Cardiac muscle cell (in vitro differentiated cells and primary cell): ENCODE results near the gene MAEA. TPM values are rescaled to one million over a fixed set of nuclear protein-coding genes. Genes with fewer than 3 reads are reported as not detected.

Experiments used
- DNase-seq, 2 donors: peaks; one replicate each; pipeline versions ENCODE4 v3.0.0 to v3.0.0-alpha.2; 2010 to 2017; ENCODE audit warnings: low read depth in 1 of 2, low spot score in 1 of 2
- H3K27ac ChIP-seq: fragments of 200-600 bp; sonication (generic); 2 replicates; pipeline ENCODE4 v1.5.1; 2016
- H3K27me3 ChIP-seq: fragments of 200-600 bp; sonication (generic); 2 replicates; pipeline ENCODE4 v1.6.0; 2016; ENCODE audit warnings: control low read depth
- H3K36me3 ChIP-seq: fragments of 200-600 bp; sonication (generic); 2 replicates; pipeline ENCODE4 v1.5.1; 2016; ENCODE audit warnings: control low read depth
- H3K4me1 ChIP-seq: fragments of 200-600 bp; sonication (generic); 2 replicates; pipeline ENCODE4 v1.8.1; 2017; ENCODE audit warnings: low read depth, mild to moderate bottlenecking, mixed run types
- H3K4me3 ChIP-seq: fragments of 200-600 bp; sonication (generic); 2 replicates; pipeline ENCODE4 v1.5.1; 2016; ENCODE audit warnings: mild to moderate bottlenecking
- H3K9me3 ChIP-seq: fragments of 200-600 bp; sonication (generic); 2 replicates; pipeline ENCODE4 v1.5.1; 2017; ENCODE audit warnings: low read depth, mild to moderate bottlenecking, control low read depth
- polyA plus RNA-seq: library from polyadenylated mRNA; unstranded; fragments of >200 nt; fragmentation: Nextera tagmentation; extraction: Ambion mirVana; gene quantifications from 2 replicates; pipeline ENCODE4 v1.2.1, GENCODE V29; 2016
- total RNA-seq: library from RNA; depleted of rRNA; stranded (reverse); fragments of >200 nt; gene quantifications from 2 replicates; pipeline ENCODE4 v1.2.3, GENCODE V29; 2016
- TF ChIP-seq, protein P1 (sequence below): IDR thresholded peaks from 2 replicates; pipeline ENCODE4 v1.5.1; 2012; ENCODE audit warnings: low read depth, mild to moderate bottlenecking, low read length

The MAEA gene
- total and polyA plus RNA-seq, 2 experiments from 2014 or later = 76.8 to 85.0 TPM

DNA sequence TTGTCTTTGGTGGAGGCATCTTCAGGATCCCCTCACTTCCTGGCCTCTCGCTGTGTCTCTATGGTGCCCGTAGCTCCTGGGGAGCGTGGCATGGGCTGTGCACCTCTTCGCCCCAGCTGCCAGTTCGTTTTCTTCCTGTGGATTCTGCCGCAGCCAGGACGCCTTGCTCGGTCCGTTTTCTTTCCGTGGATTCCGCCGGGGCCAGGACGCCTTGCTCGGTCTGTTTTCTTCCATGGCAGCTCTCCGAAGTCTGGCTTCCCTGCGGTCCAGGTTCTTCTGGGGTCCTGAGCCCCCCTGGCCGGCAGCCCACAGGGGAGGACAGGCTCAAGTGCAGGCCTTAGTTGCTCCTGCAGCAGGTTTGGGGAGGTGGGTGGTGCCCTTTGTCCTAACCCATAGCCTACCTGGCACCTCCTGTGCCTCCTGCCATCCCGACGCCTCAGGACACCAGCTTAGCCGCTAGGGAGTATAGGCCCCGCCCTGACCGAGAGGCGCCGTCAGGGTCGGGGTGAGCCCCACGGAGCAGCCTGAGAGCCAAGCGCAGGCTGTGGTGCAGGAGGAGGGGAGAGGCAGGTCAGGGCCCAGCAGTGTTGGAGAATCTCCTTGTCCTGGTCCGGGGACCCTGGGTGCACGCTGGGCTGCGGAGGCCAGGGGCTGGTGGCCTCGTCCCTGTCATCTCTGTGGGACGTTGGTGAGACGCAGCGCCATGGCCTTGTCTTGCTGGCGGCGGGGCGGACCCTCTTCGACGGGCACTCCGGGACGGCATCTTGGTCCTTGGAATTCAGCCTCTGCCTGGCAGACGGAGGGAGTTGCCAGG, 84.4 kb downstream of the MAEA start:
- H3K27ac ChIP-seq = no peak overlapping the region
- no peaks in the 10 kb centered on the region for H3K36me3 ChIP-seq
- H3K4me3 ChIP-seq = no peak overlapping the region
- no peaks in the 10 kb centered on the region for H3K27me3 ChIP-seq
- no peaks in the 10 kb centered on the region for H3K9me3 ChIP-seq
- no peaks in the 10 kb centered on the region for H3K4me1 ChIP-seq
- DNase-seq = no peak
- TF ChIP-seq, protein P1, sequence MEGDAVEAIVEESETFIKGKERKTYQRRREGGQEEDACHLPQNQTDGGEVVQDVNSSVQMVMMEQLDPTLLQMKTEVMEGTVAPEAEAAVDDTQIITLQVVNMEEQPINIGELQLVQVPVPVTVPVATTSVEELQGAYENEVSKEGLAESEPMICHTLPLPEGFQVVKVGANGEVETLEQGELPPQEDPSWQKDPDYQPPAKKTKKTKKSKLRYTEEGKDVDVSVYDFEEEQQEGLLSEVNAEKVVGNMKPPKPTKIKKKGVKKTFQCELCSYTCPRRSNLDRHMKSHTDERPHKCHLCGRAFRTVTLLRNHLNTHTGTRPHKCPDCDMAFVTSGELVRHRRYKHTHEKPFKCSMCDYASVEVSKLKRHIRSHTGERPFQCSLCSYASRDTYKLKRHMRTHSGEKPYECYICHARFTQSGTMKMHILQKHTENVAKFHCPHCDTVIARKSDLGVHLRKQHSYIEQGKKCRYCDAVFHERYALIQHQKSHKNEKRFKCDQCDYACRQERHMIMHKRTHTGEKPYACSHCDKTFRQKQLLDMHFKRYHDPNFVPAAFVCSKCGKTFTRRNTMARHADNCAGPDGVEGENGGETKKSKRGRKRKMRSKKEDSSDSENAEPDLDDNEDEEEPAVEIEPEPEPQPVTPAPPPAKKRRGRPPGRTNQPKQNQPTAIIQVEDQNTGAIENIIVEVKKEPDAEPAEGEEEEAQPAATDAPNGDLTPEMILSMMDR = no peak

DNA sequence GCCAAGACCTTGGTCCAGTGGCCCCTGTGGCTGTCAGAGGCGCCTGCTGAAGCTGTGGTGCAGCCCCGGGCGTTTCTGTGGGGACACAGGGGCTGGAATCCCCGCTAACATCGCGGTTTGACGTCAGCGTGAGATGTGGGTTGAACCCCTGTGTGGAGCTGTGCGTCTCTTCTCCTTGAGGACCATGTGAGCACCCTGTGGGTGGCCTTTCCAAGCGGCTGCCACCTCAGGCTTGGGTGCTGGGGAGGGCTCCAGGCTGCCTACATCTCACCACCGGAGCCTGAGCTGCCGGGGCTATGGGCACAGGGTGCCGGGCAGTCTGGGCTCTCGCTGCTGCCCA, 85.0 kb downstream of the MAEA start:
- Histone ChIP-seq H3K36me3 (no peaks in the 10 kb centered on the region), H3K4me3 (no peak overlapping the region), H3K9me3 (no peaks in the 10 kb centered on the region), H3K4me1 (no peaks in the 10 kb centered on the region), H3K27me3 (no peaks in the 10 kb centered on the region), H3K27ac (no peak overlapping the region)
- TF ChIP-seq, protein P1 = no peak
- no peak for DNase-seq

DNA sequence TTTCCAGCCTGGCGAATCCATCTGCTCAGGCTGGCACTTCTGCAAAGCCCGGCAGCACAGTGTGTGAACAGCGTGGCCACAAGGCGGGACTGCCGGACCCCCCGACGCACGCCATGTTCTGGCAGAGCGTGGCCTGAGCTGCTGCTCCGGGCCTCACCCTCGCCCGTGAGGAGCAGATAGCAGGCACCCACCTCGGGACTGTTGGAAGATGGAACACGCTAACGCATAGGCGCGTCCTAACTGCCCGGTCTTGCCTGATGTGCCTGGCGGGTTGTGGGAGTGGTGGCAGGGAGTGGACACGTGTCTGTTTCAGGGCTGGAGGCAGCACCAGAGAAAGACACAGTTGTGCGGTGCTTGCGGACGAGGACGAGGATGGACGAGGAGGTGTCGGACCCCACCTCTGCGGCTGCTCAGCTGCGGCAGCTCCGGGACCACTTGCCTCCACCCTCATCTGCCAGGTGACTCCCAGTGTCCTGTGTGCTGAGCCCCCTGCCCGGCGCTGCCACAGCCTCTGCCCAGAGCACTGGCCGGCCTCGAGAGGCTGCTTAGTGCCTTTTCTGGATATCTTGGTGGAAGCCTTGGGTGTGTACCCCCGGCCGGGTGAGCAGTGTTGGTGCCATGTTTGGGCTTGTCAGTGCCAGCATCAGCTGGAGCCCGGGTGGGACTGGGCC, 85.5 kb downstream of the MAEA start:
- Histone ChIP-seq H3K4me1 (no peaks in the 10 kb centered on the region), H3K4me3 (no peak overlapping the region), H3K9me3 (no peaks in the 10 kb centered on the region), H3K36me3 (no peaks in the 10 kb centered on the region), H3K27me3 (no peaks in the 10 kb centered on the region), H3K27ac (no peak overlapping the region)
- DNase-seq = no peak
- TF ChIP-seq, protein P1 = no peak

DNA sequence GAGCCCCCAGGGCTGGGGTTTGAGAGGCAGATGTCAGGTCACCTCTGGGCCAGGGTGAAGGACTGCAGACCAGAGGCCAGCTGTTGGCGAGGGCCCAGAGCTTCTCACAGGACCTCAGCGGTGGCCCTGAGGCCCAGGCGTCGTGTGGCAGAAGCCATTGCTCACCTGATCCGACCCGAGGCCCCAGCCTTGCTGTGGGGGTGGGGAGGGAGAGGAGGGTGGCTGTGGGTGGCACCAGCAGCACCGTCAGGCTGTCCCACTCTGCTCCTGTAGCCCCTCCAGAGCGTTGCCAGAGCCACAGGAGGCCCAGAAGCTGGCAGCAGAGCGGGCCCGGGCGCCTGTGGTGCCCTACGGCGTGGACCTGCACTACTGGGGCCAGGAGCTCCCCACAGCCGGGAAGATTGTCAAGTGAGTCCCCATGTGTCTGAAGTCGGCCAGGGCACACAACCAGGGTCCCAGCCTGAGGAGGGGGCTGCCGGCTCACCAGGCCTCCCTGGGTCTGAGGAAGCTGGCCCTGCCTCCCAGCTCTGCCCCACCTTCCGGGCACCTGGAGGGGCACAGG, 86.2 kb downstream of the MAEA start:
- no peaks in the 10 kb centered on the region for H3K4me1 ChIP-seq
- no peak for DNase-seq

DNA sequence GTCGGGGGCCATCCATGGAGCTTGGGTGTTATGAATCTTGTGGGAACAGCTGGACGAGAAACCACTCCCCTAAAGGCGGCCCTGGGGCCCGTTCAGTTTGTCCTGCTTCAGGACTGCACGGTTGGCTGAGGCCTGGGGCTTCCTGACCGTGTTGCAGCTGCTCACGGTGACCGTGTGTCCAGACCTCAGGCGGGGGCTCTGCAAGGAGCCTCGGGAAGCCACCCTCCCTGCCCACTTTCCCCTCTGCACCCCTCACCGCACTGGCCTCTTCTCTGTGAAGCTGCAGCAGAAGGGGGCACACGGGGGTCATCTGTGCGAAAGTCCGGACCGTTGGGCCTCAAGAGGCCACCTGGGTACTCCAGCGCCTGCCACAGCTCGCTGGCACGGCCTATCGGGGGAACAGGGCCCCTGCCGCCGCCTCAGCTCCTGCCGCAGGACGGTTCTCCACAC, 86.7 kb downstream of the MAEA start:
- H3K36me3 ChIP-seq = no peaks in the 10 kb centered on the region
- TF ChIP-seq, protein P1 = no peak

More for the DNA sequence above, 86.2 kb downstream of the MAEA start:
- TF ChIP-seq, protein P1 = no peak
- Histone ChIP-seq H3K36me3 (no peaks in the 10 kb centered on the region), H3K4me3 (no peak overlapping the region), H3K27ac (no peak overlapping the region), H3K27me3 (no peaks in the 10 kb centered on the region), H3K9me3 (no peaks in the 10 kb centered on the region)

More for the DNA sequence above, 86.7 kb downstream of the MAEA start:
- Histone ChIP-seq H3K4me3 (no peak overlapping the region), H3K27me3 (no peaks in the 10 kb centered on the region), H3K9me3 (no peaks in the 10 kb centered on the region), H3K4me1 (no peaks in the 10 kb centered on the region), H3K27ac (no peak overlapping the region)
- DNase-seq = no peak
